Measurements from ENCODE around the gene PCDH12.
"Not testable (repeated sequence)": the region's sequence is repeated elsewhere in the genome, so short reads cannot be mapped to it uniquely, and the experiment has no call there.

The PCDH12 gene

DNA sequence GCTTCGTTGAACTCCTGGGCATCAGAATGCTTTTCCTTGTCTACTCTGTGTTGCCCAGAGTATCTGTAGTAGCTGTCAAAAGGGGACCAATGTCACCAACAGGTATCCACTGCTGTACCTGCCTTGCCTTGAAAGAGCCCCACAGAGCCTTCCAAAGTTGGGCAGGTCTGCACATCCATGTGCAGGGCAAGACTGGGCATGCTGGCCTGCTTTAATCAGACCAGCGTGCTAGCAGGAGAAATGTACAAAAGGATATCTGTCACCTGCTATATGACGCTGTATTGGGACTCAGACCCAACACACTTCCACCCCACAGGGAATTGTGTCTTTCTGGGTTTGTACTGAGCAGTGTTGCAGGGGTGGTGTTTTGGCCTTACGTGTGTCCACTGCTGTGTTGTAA lies 22.5 kb downstream of the PCDH12 start:
- no peak for DNase-seq

DNA sequence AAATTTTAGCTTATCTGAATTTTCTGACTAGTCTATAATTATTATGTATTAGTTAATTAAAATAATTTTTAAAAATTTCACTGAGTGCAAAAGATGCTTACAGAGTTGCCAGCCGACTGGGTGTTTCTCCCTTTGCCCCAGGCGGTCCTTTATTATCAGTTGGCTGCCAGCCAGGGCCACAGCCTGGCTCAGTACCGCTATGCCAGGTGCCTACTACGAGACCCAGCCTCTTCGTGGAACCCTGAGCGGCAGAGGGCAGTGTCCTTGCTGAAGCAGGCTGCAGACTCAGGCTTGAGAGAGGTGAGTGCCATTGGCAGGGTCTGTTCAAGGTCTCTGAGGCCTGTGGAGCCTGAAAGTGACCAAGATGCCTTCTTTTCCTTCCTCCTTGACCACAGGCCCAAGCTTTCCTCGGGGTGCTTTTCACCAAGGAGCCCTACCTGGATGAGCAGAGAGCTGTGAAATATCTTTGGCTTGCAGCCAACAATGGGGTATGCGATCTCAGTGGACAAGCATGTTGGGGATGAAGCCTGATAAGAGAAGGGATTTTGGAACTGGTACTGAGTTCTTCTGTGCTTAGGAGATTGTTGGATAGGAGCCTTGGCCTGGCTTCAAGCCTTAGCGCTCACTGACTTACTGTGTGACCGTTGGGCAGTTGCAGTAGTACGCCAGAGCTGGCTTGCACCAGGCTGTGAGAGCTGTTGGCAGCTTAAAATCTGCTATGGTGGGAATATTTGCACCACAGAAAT lies 23.7 kb downstream of the PCDH12 start:
- DNase-seq: no peak

- DNase-seq: no peak
Observed at GRCh38 chr5:141933151-141933550, 24.9 kb downstream of the PCDH12 start.

DNA sequence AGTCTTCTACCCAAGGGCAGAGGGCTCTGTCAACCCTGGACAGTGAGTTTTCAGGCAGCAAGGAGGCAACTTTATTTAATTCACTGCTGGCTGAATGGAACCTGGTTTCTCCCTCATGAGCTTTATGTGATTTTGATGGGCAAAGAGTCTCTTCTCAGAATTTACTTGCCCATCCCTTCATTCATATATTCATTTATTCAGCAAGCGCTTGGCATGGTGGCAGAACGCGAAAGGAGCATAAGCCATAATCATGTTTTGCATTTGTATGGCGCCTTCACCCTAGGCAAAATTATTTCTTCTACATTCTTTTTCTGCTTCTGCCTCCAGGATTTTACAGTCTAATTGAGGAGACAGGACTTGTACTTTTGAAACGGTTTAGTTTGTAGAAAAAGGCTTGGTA lies 26.3 kb downstream of the PCDH12 start:
- DNase-seq: no peak

- DNase-seq: no peak
Observed at GRCh38 chr5:141929398-141930058, 28.5 kb downstream of the PCDH12 start.

GRCh38 chr5:141928051-141928450 lies 30.0 kb downstream of the PCDH12 start:
- DNase-seq: no peak

GRCh38 chr5:141926434-141926833 lies 31.6 kb downstream of the PCDH12 start:
- DNase-seq: no peak

GRCh38 chr5:141923448-141924313 lies 34.3 kb downstream of the PCDH12 start, which contains the start of gene DELE1:
DELE1 (plus strand) TSS chr5:141923871; CDS start chr5:141923942, 71 bp downstream.
- peak; percentile 97 for DNase-seq

DNA sequence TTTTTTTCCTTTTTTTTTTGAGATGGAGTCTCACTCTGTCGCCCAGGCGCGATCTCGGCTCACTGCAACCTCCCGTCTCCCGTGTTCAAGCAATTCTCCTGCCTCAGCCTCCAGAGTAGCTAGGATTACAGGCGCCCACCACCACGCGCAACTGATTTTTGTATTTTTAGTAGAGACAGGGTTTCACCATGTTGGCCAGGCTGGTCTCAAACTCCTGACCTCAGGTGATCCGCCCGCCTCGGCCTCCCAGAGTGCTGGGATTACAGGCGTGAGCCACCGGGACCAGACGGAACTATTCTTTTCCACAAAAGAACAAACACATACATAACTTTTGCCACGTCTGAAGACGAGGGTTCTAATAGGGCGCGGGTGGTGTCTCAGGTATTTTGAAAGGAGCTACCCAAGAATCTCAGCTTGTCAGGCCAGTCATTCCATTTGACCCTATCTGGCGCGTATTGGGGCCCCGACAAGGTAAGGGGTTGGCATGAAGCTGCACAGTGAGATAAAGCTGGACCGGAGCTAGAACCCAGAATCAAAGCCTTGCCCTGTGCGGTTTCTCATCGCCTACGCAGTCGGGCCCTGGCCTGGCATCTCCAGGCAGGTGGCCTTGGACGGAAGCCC lies 35.1 kb downstream of the PCDH12 start:
- not testable (repeated sequence) for DNase-seq

DNA sequence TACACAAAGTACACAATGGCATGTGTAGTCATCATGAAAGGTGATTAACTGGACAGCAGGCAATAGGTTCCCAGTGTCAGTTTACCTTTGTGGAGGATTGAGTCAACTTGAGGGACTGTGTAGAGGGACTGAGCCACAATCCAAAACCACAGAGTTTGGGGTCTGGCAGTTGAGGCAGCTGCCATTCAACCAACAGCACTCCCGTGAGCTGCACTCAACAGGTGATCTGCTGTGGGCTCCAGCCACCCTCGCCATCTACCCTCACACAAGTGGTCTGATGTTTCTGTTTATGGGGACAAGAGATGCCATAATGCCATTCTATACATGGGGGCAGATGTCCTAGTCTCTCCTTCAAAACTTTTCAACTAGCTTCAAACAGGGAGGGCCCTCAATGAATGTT lies 37.2 kb downstream of the PCDH12 start:
- DNase-seq: no peak

- no peak for DNase-seq
Observed at GRCh38 chr5:141919218-141920119, 38.5 kb downstream of the PCDH12 start.

DNA sequence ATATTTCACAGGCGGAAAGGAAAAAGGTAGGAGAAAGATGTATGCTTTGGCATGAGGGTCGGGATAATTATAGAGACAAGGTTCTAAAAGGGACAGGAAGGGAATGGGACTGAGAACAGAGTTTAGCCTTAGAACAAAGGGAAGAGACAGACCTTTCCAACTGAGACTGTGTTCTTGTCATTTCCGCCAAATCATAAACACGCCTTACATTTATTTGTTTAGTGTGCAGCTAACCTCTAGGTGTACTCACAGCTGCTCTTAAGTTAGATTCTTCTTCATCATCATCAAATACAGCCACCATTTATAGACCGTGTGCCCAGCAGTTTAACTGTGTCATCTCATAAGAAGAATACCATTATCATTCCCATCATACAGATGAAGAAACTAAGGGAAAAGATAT lies 40.2 kb downstream of the PCDH12 start:
- DNase-seq: no peak

GRCh38 chr5:141916522-141916921 lies 41.5 kb downstream of the PCDH12 start:
- no peak for DNase-seq

GRCh38 chr5:141915881-141916336 lies 42.1 kb downstream of the PCDH12 start:
- no peak for DNase-seq

DNA sequence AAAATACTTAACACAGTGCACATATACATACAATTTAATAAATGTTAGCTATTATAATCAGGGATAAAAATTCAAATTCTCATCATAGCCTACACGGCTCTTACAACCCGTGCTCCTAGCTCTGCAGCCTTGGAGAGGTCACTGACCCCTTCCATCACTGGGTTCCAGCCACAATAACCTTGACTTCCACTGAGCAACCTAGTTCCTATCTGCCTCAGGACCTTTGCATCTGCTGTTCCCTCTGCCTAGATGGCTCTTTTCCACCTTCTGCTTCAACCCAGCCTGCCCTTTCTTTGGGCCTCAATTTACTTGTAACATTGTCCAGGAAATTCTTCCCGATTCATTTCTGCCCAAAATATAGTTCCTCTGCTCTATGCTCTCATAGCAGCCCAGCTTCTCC lies 43.2 kb downstream of the PCDH12 start:
- DNase-seq: no peak

GRCh38 chr5:141914199-141914743 lies 43.7 kb downstream of the PCDH12 start:
- DNase-seq: peak; percentile 65

DNA sequence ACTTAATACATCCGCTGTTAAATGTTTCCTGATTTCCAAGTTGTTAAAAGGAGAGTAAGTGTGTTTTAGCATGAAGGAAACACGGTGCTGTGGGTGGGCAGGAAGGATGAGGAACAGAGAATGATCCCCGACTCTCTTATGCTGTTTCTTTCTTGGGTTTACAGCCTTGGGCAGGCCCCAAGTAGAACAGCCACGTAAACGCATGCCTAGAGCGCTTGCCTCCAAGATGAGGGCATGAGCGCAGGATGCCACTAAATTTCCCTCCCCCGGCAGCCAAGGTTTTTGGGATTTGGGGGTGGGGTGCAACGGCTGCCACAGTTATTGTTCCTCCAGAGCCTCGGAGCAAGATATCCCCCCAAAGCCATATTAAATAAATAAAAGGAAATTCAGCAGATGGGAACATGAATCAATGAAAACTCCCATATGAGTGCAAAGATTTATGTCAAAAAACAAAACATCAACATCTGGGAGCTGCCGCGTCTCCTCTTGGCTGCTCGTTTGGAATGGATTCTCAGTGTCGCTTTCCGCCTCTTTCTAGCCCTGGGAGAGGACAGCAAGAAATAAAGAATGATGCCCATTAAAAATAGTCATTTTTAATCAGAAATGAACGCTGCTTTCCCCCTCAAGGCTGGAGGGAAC lies 44.3 kb downstream of the PCDH12 start:
- DNase-seq: no peak

DNA sequence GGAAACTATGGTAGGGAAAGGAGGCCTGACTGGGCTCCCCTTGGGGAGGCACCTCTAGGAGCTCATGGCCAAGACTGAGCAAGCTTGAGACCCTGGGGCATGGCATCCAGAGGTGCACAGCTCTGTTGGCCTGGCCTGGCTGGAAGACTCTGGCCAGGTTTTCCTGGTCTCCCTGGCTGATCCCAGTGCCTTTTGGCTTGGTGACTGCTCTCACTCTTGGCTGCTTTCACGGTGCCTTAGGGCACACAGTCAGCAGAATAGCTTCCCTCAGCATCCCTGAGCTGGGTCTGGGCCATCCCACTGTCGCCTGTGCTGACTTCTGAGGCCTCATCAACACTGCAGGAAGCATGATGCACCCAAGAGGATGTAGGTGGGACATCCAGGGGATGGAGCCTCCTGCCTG lies 47.7 kb downstream of the PCDH12 start:
- no peak for DNase-seq

GRCh38 chr5:141909212-141909611 lies 48.8 kb downstream of the PCDH12 start:
- DNase-seq: no peak

DNA sequence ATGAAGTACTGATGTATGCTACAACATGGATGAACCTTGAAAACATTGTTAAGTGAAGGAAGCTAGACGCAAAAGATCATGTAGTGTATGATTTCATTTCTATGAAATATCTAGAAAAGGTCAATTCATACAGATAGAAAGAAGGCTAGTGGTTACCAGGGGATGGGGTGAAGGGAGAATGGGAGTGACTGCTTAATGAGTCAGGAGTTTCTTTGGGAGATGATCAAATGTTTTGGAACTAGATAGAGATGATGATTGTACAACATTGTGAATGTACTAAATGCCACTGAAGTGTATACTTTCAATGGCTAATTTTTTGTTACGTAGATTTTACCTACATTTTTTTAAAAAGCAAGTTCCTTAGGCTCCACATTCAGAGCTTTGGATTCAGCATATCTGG lies 49.2 kb downstream of the PCDH12 start:
- no peak for DNase-seq

GRCh38 chr5:141906972-141907371 lies 51.0 kb downstream of the PCDH12 start:
- DNase-seq: no peak

Measured in activated CD8-positive, alpha-beta memory T cell treated with anti-CD3 and anti-CD28 coated beads, Interleukin-2, amount 50 U/mL, for 48 hours (primary cell).